Fibroblast of villous mesenchyme (primary cell): ENCODE measurements around the gene PDZD2. TPM values are rescaled to one million over a fixed set of nuclear protein-coding genes. Genes with fewer than 3 reads are reported as not detected.

Experiments used
- DNase-seq: peaks from one replicate; pipeline ENCODE4 v3.0.0-alpha.2; 2010; ENCODE audit warnings: low read depth
- H3K4me3 ChIP-seq: 2 replicates; pipeline ENCODE4 v1.5.1; 2011; ENCODE audit warnings: low read depth, mild to moderate bottlenecking, low read length
- total RNA-seq: library from RNA; depleted of rRNA; stranded (reverse); fragments of >200 nt; gene quantifications from 2 replicates; pipeline ENCODE4 v1.2.3, GENCODE V29; 2012
- TF ChIP-seq, protein P1 (sequence below): IDR thresholded peaks from 2 replicates; pipeline ENCODE4 v1.5.1; 2012; ENCODE audit warnings: low read depth, mild to moderate bottlenecking, low read length; ENCODE audit not compliant: insufficient read depth

Gene PDZD2
- total RNA-seq, 1 donor, result 2.6 TPM

DNA sequence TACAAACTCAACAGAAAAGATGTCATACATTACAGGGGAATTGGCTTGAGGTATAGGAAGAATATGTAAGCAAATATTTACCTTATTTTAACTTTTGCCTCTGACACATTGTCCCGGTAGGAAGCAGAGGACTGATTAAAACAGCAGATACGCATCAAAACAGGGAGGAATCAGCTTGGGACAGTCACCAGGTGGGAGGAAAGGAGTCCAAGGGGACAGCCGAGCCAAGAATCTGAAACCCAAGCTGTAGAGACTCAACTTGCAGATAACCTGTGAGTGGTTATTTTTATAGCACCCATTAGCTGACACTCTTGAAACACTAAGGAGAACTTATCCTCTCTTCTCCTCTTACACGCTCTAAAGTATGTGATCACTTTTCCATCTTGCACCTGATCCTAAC, 22.3 kb downstream of the PDZD2 start:
- H3K4me3 ChIP-seq, result no peak overlapping the region
- TF ChIP-seq, protein P1, sequence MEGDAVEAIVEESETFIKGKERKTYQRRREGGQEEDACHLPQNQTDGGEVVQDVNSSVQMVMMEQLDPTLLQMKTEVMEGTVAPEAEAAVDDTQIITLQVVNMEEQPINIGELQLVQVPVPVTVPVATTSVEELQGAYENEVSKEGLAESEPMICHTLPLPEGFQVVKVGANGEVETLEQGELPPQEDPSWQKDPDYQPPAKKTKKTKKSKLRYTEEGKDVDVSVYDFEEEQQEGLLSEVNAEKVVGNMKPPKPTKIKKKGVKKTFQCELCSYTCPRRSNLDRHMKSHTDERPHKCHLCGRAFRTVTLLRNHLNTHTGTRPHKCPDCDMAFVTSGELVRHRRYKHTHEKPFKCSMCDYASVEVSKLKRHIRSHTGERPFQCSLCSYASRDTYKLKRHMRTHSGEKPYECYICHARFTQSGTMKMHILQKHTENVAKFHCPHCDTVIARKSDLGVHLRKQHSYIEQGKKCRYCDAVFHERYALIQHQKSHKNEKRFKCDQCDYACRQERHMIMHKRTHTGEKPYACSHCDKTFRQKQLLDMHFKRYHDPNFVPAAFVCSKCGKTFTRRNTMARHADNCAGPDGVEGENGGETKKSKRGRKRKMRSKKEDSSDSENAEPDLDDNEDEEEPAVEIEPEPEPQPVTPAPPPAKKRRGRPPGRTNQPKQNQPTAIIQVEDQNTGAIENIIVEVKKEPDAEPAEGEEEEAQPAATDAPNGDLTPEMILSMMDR, result no peak
- DNase-seq, result no peak

DNA sequence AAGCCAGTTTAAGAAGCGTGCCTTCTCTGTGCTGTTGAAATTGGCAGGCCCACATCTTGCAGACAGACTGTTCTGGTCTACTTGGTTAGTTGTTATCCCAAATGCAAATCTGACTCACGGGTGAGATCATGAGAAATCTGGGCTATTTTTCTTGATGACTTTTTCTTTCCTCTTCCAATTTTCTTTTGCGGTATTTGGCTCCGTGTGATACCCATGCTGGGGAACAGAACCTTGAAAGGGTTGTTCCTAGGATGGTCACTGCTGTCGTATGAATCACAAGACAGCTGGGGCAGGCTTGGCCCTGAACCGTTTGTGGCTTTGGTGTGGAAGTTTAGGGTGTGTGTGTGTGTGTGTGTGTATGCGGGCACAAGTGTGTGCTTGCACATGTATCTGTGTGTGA, 24.6 kb downstream of the PDZD2 start:
- H3K4me3 ChIP-seq, result no peak overlapping the region
- no peak for DNase-seq
- TF ChIP-seq, protein P1, result no peak

DNA sequence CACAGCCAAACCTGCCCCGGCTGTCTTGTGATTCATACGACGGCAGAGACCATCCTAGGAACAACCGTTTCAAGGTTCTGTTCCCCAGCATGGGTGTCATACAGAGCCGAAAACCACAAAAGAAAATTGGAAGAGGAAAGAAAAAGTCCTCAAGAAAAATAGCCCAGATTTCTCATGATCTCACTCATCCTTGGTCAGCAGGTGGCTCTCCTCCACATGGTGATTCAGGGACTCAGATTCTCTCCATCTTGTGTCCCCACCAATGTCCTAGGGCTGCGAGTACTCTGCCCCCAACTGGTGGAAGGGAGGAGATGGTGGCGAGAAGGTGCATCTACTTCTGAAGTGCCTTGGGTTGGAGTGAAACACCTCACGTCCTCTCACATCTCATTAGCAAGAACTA, 25.6 kb downstream of the PDZD2 start:
- DNase-seq, result no peak
- H3K4me3 ChIP-seq, result no peak overlapping the region

DNA sequence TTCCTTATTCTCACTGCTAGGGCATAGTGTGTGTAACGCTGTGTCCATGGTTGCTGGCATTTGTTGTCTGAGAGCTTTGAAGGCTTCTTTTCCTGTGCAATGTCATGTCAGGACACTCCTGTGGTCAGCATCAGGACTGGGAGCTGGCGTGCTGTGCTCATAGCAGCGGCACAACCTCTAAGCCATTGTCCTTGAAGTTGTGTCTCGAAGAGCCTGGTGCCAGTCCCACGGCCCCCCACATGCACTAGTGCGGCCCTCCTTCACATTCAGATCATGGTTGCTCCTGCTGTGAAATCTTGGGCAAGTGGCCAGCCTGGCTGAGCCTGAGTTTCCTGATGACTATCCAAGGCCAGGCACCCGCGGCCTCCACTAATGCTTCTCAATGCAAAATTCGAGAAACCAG, 32.4 kb downstream of the PDZD2 start:
- TF ChIP-seq, protein P1, result no peak

More for the DNA sequence above, 25.6 kb downstream of the PDZD2 start:
- TF ChIP-seq, protein P1, result no peak

DNA sequence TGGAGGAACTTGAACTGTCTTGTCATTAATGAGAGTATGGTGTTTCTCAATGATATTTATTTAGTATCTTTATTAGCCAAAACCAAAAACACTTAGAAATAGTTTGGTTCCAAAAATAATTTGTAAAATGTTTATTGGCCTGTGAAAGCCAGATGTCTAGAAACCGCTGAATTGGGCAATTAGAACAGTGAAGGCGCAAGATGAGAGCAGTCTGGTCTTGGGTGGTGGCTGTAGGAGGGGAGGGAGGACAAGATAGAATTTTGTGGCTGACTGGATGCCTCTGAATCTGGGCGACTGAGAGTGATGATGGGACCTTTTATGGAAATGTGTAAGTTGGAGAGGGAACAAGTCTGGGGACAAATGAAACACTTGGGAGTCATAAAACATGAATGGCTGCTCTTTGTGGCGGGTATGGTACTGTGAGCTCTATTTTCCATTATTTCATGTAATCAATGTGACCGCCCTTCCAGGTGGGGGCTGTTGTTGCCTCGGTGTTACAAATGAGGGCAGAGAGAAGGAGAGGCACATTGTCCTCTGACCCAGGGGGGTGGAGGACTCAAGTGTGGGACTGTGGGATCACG, 35.5 kb downstream of the PDZD2 start:
- DNase-seq, result peak; percentile 3
- no peak overlapping the region for H3K4me3 ChIP-seq
- TF ChIP-seq, protein P1, result no peak

More for the DNA sequence above, 32.4 kb downstream of the PDZD2 start:
- DNase-seq, result no peak
- H3K4me3 ChIP-seq, result no peak overlapping the region

DNA sequence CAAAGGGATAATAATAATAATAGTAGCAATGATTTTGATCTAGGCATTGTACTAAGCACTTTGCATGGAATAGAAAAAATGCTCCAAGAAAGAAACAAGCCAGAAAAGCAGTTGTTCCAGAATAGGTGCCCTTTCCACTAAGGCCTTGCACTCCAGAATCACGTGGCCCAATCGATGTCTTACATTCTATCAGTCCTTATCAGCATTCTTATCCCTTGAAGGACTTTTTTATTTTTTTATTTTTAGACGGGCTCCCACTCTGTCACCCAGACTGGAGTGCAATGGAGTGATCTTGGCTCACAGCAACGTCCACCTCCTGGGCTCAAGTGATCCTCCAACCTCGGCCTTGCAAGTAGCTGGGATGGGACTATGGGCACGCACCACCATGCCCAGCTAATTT, 36.5 kb downstream of the PDZD2 start:
- TF ChIP-seq, protein P1, result no peak
- H3K4me3 ChIP-seq, result no peak overlapping the region
- no peak for DNase-seq

DNA sequence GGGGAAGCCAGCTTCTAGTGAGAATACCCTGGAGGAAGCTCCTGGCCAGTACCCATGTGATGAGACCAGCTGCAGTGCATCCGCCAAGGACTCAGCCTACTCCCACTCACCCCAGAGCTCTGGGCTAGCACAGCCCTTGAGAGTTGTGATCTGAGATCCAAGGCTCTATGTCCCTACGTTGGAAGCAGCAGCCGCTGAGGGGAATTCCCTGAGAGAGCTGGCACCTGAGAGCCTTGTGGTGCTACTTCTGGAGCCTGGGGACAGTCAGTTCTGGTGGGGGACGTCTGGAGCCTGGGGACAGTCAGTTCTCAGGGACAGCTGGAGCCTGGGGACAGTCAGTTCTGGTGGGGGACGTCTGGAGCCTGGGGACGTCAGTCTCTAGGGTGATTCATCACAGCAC, 39.2 kb downstream of the PDZD2 start:
- no peak for DNase-seq
- no peak overlapping the region for H3K4me3 ChIP-seq
- TF ChIP-seq, protein P1, result no peak
